Muscle layer of duodenum (tissue), 2 donors: ENCODE data around the gene CCDC13.

Experiments
- H3K27ac ChIP-seq: one replicate; pipeline ENCODE4 v1.7.0; 2013; ENCODE audit warnings: mild to moderate bottlenecking, low read length
- H3K27me3 ChIP-seq: one replicate; pipeline ENCODE4 v1.7.0; 2013; ENCODE audit warnings: low read depth, mild to moderate bottlenecking, control low read depth, low read length
- H3K36me3 ChIP-seq, 2 donors: one replicate each; pipeline ENCODE4 v1.7.0; 2013; ENCODE audit warnings: low read length in 2 of 2, control low read depth in 1 of 2, mild to moderate bottlenecking in 1 of 2; ENCODE audit not compliant: insufficient read depth in 2 of 2, control insufficient read depth in 1 of 2
- H3K4me1 ChIP-seq, 2 donors: one replicate each; pipeline ENCODE4 v1.7.0; 2013; ENCODE audit warnings: low read length in 2 of 2, mild to moderate bottlenecking in 2 of 2, control low read depth in 1 of 2, moderate library complexity in 1 of 2; ENCODE audit not compliant: insufficient read depth in 2 of 2, control insufficient read depth in 1 of 2
- H3K4me3 ChIP-seq, 2 donors: one replicate each; pipeline ENCODE4 v1.7.0; 2013; ENCODE audit warnings: low read length in 2 of 2, low read depth in 1 of 2, mild to moderate bottlenecking in 1 of 2
- H3K9me3 ChIP-seq, 2 donors: one replicate each; pipeline ENCODE4 v1.7.0; 2013; ENCODE audit warnings: low read length in 2 of 2, control low read depth in 1 of 2, mild to moderate bottlenecking in 1 of 2; ENCODE audit not compliant: control insufficient read depth in 1 of 2
- donor health status: healthy.

The CCDC13 gene

DNA sequence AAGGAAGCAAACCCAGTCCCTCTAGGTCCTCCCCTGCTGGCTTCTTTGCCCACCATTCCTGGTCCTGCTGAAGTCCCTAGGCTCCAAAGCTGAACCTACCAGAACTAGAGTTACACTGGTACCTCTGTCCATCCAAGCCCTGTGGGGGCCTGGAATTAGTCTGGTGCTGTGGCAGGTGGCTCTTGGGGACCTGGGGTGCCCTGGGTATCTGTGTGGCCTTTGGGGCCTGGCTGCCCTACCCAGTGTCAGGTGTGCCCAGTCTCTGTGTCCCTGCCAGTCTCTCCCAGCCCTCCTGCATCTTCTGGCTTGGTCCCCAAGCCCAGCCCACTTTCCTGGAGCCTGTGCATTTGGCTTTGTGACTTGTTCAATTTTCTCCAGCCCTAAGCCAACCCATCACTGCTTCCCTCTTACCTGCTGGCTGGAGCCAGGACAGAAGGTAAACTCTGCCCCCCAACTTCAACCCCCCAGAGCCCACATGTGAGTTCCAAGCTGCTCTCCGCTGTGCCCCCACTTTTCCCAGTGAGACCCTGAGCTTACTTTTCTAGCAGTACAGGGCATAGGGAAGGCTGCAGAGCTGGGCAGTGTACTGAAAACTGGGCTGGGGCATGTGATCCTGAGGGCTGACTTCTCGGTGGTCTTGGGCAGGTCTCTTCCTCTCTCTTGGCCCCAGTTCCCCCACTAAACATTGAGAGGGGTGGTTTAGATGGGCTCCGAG is 42.2 kb downstream of the CCDC13 start:
- Histone ChIP-seq H3K36me3 (no peaks in the 10 kb centered on the region), H3K27me3 (no peaks in the 10 kb centered on the region), H3K9me3 (no peaks in the 10 kb centered on the region), H3K27ac (no peak overlapping the region), H3K4me3 (no peak overlapping the region), H3K4me1 (no peaks in the 10 kb centered on the region)

DNA sequence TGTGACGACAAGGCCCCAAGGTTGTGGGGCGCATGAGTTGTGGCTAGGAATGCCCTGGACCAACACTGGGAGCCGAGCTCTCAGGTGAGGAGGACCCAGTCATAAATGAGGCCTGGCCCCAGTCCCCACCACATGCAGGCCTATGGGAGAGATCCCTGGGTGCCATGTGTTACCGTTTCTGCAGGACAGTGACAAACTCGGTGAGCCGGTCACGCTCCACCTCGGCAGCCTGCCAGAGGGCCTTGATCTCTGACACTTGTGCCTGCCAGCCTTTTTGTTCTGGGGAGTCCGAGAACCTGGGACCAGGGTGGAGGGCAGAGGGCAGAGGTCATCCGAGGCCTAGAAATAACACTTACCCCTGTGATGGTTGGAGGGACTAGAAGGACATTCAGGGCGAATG is 42.8 kb downstream of the CCDC13 start:
- Histone ChIP-seq H3K27ac (no peak overlapping the region), H3K4me1 (no peaks in the 10 kb centered on the region), H3K27me3 (no peaks in the 10 kb centered on the region), H3K9me3 (no peaks in the 10 kb centered on the region), H3K36me3 (no peaks in the 10 kb centered on the region), H3K4me3 (no peak overlapping the region)

DNA sequence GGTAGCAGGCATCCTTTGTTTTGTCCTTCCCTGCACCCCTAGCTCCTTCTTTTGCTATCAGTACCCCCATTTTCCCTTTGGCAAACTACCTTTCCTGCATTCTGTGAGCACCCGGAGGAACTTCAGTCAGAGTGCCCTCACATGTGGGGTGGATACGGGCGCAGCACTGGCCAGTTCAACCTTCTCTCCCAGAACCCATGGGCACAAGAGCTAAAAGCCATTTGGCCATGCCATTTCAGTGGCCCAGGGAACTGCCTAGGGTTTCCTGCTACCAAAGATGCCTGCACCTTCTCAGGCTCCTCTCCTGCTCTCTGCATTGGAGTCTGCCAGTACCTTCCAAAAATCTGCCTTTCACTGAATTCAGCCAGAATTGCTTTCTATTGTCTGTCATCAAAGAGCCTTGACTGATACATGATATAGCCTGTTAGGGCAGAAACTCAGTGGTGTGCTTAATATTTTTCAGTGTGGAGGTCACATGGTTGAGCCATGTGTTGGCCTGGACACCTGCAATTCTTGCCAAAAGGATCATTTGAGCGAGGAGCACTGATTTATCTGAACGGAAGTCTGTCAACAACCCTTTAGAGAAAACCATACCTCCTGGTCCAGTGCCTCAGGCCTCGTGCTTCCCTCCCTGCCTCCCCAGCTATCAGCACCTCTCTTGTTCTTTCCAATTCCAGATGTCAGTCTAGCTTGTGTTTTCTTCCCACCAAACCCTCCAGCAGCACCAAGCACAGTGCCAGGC is 43.5 kb downstream of the CCDC13 start:
- no peaks in the 10 kb centered on the region for H3K9me3 ChIP-seq
- no peak overlapping the region for H3K27ac ChIP-seq
- no peak overlapping the region for H3K4me3 ChIP-seq
- H3K36me3 ChIP-seq = no peaks in the 10 kb centered on the region
- no peaks in the 10 kb centered on the region for H3K27me3 ChIP-seq
- H3K4me1 ChIP-seq = no peaks in the 10 kb centered on the region

DNA sequence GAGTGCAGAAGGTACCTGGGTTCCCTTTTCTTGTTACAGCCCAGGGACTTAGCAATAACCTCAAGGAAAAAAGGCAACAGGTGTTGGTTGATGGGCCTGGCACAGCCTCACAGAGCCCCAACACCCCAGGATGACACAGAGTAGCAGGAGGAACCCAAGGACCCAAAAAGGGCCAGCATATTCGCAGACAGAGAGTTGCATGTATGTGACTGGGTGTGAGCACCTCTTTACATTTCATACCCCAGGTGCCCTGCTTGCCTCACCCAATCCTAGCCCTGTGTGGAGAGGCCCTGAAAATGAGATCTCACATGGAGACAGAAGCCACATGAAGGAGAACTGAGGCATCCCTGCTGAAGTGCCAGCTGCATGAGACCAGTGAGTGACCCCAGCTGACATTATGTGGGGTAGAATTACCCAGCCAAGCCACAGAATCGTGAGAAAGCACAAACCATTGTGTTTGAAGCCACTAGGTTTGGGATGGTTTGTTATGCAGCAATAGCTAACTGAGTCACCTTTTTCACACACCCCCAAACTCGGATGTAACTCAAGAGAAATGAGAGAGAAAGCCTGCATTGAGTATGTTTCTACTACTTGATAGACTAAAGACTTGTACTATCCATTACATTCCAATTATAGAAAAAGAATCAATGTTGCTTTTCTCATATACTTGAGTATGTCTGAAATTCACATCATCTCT is 44.2 kb downstream of the CCDC13 start:
- Histone ChIP-seq H3K4me1 (no peaks in the 10 kb centered on the region), H3K27me3 (no peaks in the 10 kb centered on the region), H3K27ac (no peak overlapping the region), H3K36me3 (no peaks in the 10 kb centered on the region), H3K4me3 (no peak overlapping the region), H3K9me3 (no peaks in the 10 kb centered on the region)

DNA sequence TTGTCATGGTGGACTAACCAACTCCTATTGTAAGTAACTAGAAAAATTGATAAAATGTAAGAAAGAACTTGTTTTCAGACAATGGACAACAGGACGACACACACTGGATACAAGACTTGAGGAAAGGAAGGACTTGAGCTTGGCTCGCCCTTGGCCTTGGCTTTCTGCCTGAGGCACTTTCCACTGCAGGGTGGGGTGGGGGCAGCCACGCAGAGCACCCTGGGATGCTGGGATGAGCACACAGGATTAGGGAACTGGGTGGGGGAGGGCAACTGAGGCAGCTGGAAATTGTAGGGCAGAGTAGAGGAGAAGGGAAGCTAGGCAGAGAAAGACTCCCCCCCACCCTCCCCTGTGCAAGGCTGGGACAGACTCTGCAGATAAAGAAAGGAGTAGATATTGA is 45.0 kb downstream of the CCDC13 start:
- Histone ChIP-seq H3K9me3 (no peaks in the 10 kb centered on the region), H3K27ac (no peak overlapping the region), H3K4me1 (no peaks in the 10 kb centered on the region), H3K4me3 (no peak overlapping the region), H3K27me3 (no peaks in the 10 kb centered on the region), H3K36me3 (no peaks in the 10 kb centered on the region)

DNA sequence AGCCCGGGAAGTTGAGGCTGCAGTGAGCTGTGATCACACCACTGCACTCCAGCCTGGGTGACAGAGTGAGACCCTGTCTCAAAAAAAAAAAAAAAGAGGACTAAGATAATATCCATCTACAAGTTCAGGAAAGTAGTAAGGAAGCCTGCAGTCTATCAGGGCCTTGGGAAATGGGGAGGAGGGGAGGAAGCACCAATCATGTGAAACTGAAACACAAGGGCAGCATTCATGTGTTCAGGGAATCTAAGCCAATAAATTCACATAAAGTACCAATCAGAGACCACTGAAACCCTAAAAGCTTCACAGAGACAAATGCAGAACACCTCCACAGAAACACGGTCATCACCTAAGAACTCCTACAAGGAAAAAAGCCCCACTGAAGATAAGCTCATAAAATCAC is 47.6 kb downstream of the CCDC13 start:
- H3K4me3 ChIP-seq = no peak overlapping the region
- H3K4me1 ChIP-seq = no peaks in the 10 kb centered on the region
- no peaks in the 10 kb centered on the region for H3K36me3 ChIP-seq
- H3K27me3 ChIP-seq = no peaks in the 10 kb centered on the region
- no peaks in the 10 kb centered on the region for H3K9me3 ChIP-seq
- no peak overlapping the region for H3K27ac ChIP-seq

DNA sequence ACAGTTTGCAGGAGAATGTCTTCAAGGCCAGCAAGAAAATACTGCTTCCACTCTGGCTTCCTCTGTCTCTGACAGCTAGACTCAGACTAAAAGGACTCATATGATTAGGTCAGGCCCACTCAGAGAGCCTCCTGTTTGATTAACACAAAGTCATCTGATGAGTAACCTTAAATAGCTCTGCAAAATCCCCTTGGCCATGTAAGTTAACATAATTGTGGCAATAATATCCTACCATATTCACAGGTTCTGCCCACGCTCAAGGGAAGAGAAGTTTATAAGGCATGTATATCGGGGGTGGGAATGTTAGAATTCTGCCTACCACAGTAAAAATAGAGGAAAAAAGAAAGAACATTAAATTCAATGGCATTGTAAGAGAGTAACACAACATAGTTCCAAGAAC is 49.8 kb downstream of the CCDC13 start:
- Histone ChIP-seq H3K4me1 (no peaks in the 10 kb centered on the region), H3K36me3 (no peaks in the 10 kb centered on the region), H3K4me3 (no peak overlapping the region), H3K27ac (no peak overlapping the region), H3K27me3 (no peaks in the 10 kb centered on the region), H3K9me3 (no peaks in the 10 kb centered on the region)
